ENCODE results near the gene GK.

The GK gene

GRCh38 chrX:30653415-30654131 lies at the start of gene GK:
TSS of gene GK (plus strand) at chrX:30653423. CDS start at chrX:30653538, 115 bp downstream.
- Histone ChIP-seq H3K36me3 (ENCODE audit: control insufficient read depth, insufficient read depth, low read length) (no peaks in the 10 kb centered on the region), H3K4me3 (ENCODE audit: low read length) (peak within 1 kb of the TSS; percentile 84), H3K27ac (ENCODE audit: low read depth, low read length) (peak within 1 kb of the TSS; percentile 66), H3K4me1 (ENCODE audit: control insufficient read depth, insufficient read depth, low read length) (no peaks in the 10 kb centered on the region), H3K27me3 (ENCODE audit: control insufficient read depth, insufficient read depth, low read length) (peaks cover 3% of the 10 kb centered on the region), H3K9ac (ENCODE audit: low read length) (peak within 1 kb of the TSS; percentile 77)

- H3K27ac ChIP-seq (ENCODE audit: low read depth, low read length) = no peak overlapping the region
- no peak overlapping the region for H3K9ac ChIP-seq (ENCODE audit: low read length)
- H3K27me3 ChIP-seq (ENCODE audit: control insufficient read depth, insufficient read depth, low read length) = no peaks in the 10 kb centered on the region
- H3K36me3 ChIP-seq (ENCODE audit: control insufficient read depth, insufficient read depth, low read length) = no peaks in the 10 kb centered on the region
- no peaks in the 10 kb centered on the region for H3K4me1 ChIP-seq (ENCODE audit: control insufficient read depth, insufficient read depth, low read length)
- H3K4me3 ChIP-seq (ENCODE audit: low read length) = no peak overlapping the region
Observed at GRCh38 chrX:30607155-30607554, 46.1 kb upstream of the GK start.

GRCh38 chrX:30610026-30610425 lies 43.2 kb upstream of the GK start:
- no peaks in the 10 kb centered on the region for H3K4me1 ChIP-seq (ENCODE audit: control insufficient read depth, insufficient read depth, low read length)
- no peak overlapping the region for H3K9ac ChIP-seq (ENCODE audit: low read length)
- H3K27ac ChIP-seq (ENCODE audit: low read depth, low read length) = no peak overlapping the region

GRCh38 chrX:30612250-30612655 lies 41.0 kb upstream of the GK start:
- H3K4me3 ChIP-seq (ENCODE audit: low read length) = no peak overlapping the region

More at GRCh38 chrX:30610026-30610425, 43.2 kb upstream of the GK start:
- Histone ChIP-seq H3K36me3 (ENCODE audit: control insufficient read depth, insufficient read depth, low read length) (no peaks in the 10 kb centered on the region), H3K4me3 (ENCODE audit: low read length) (no peak overlapping the region), H3K27me3 (ENCODE audit: control insufficient read depth, insufficient read depth, low read length) (no peaks in the 10 kb centered on the region)

GRCh38 chrX:30613721-30614120 lies 39.5 kb upstream of the GK start:
- Histone ChIP-seq H3K9ac (ENCODE audit: low read length) (no peak overlapping the region), H3K4me3 (ENCODE audit: low read length) (no peak overlapping the region), H3K27ac (ENCODE audit: low read depth, low read length) (no peak overlapping the region), H3K4me1 (ENCODE audit: control insufficient read depth, insufficient read depth, low read length) (no peaks in the 10 kb centered on the region), H3K36me3 (ENCODE audit: control insufficient read depth, insufficient read depth, low read length) (no peaks in the 10 kb centered on the region), H3K27me3 (ENCODE audit: control insufficient read depth, insufficient read depth, low read length) (no peaks in the 10 kb centered on the region)

More at GRCh38 chrX:30612250-30612655, 41.0 kb upstream of the GK start:
- Histone ChIP-seq H3K9ac (ENCODE audit: low read length) (no peak overlapping the region), H3K36me3 (ENCODE audit: control insufficient read depth, insufficient read depth, low read length) (no peaks in the 10 kb centered on the region), H3K27ac (ENCODE audit: low read depth, low read length) (no peak overlapping the region), H3K4me1 (ENCODE audit: control insufficient read depth, insufficient read depth, low read length) (no peaks in the 10 kb centered on the region), H3K27me3 (ENCODE audit: control insufficient read depth, insufficient read depth, low read length) (no peaks in the 10 kb centered on the region)

- Histone ChIP-seq H3K36me3 (ENCODE audit: control insufficient read depth, insufficient read depth, low read length) (no peaks in the 10 kb centered on the region), H3K4me1 (ENCODE audit: control insufficient read depth, insufficient read depth, low read length) (no peaks in the 10 kb centered on the region), H3K27me3 (ENCODE audit: control insufficient read depth, insufficient read depth, low read length) (no peaks in the 10 kb centered on the region), H3K4me3 (ENCODE audit: low read length) (no peak overlapping the region), H3K9ac (ENCODE audit: low read length) (no peak overlapping the region), H3K27ac (ENCODE audit: low read depth, low read length) (no peak overlapping the region)
Observed at GRCh38 chrX:30615229-30615628, 38.0 kb upstream of the GK start.

- Histone ChIP-seq H3K4me1 (ENCODE audit: control insufficient read depth, insufficient read depth, low read length) (no peaks in the 10 kb centered on the region), H3K36me3 (ENCODE audit: control insufficient read depth, insufficient read depth, low read length) (no peaks in the 10 kb centered on the region), H3K27me3 (ENCODE audit: control insufficient read depth, insufficient read depth, low read length) (no peaks in the 10 kb centered on the region), H3K9ac (ENCODE audit: low read length) (no peak overlapping the region), H3K27ac (ENCODE audit: low read depth, low read length) (no peak overlapping the region), H3K4me3 (ENCODE audit: low read length) (no peak overlapping the region)
Observed at GRCh38 chrX:30618160-30618765, 35.0 kb upstream of the GK start.

DNA sequence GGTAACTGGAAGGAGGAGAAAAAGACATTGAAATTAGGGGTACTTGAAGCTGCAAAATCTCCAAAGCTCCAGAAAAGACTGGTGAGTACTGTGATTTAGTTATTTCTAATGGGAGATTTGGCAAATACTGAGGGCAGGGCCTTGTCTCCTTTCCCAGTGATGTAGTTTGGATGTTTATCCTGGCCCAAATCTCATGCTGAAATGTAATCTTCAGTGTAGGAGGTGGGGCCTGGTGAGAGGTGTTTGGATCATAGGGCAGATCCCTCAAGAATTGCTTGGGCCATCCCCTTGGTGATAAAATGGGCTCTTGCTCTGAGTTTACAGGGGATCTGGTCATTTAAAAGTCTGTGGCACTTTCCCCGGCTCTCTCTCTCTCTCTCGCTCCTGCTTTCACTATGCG lies 33.1 kb upstream of the GK start:
- Histone ChIP-seq H3K27ac (ENCODE audit: low read depth, low read length) (peak overlapping the region; percentile 51), H3K4me1 (ENCODE audit: control insufficient read depth, insufficient read depth, low read length) (no peaks in the 10 kb centered on the region), H3K27me3 (ENCODE audit: control insufficient read depth, insufficient read depth, low read length) (no peaks in the 10 kb centered on the region), H3K36me3 (ENCODE audit: control insufficient read depth, insufficient read depth, low read length) (no peaks in the 10 kb centered on the region), H3K4me3 (ENCODE audit: low read length) (no peak overlapping the region), H3K9ac (ENCODE audit: low read length) (no peak overlapping the region)

DNA sequence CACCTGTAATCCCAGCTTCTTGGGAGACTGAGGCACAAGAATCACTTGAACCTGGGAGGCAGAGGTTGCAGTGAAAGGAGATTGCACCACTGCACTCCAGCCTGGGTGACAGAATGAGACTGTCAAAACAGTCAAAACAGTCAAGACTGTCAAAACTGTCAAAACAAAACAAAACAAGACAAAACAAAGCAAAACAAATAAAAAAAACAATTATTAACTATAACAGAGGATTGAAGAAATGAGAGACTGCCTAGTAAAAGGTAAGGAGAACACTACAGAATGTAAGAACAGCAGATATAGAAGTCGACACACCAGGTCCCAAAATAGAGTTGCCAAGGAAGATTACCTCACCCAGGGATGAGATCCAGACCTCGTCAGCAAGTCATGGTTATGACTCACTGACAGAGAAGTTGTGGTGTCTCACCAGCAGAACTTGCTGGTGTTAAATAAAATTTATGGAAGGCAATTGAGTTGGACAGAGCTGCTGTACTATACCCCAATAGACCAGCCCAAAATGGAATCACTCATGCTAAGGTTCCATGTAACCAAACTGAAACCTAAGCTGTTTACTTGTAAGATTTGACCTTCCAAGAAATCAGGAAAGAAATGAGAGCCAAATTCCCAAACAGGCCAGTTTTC lies 32.1 kb upstream of the GK start:
- Histone ChIP-seq H3K4me3 (ENCODE audit: low read length) (no peak overlapping the region), H3K4me1 (ENCODE audit: control insufficient read depth, insufficient read depth, low read length) (no peaks in the 10 kb centered on the region), H3K9ac (ENCODE audit: low read length) (no peak overlapping the region), H3K36me3 (ENCODE audit: control insufficient read depth, insufficient read depth, low read length) (no peaks in the 10 kb centered on the region), H3K27me3 (ENCODE audit: control insufficient read depth, insufficient read depth, low read length) (no peaks in the 10 kb centered on the region), H3K27ac (ENCODE audit: low read depth, low read length) (peak overlapping the region; percentile 51)

DNA sequence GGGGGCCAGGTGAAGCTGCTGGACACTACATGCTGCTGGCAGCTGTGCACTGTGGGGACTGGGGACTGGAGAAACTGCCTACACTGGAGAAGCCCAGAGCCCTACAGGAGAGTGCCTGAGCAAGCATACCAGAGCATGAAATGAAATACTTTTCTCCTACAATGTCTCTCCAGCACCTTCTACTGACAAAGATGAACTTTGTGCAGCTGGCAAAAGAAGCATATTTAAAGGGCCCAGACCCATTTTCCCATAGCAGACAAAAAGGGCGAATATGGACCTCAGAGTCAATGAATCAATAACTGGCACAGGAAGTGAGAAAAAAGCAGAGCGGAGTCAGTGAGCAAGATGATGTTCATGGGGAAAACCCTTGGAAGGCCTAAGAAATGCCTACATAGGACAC lies 30.9 kb upstream of the GK start:
- H3K27ac ChIP-seq (ENCODE audit: low read depth, low read length) = no peak overlapping the region

DNA sequence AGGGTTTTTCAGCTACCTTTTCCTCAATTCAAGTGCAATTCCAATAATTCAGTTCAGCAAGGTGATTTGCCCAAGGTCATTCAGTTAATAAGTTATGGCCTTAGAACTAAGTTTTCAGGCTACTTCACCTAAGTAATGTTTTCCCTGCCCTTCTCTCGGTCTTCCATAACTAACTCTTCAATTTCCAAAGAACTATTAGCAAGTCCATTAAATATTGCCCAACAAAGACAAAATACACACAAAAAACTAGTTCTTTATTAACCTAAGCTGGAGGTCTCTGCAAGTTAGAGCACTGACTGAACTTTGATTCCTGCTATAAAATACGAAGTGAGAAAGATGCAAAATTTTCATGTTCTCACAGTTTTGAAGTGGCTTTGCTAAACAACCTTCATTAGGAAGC lies 26.8 kb upstream of the GK start:
- Histone ChIP-seq H3K4me3 (ENCODE audit: low read length) (no peak overlapping the region), H3K9ac (ENCODE audit: low read length) (no peak overlapping the region), H3K4me1 (ENCODE audit: control insufficient read depth, insufficient read depth, low read length) (no peaks in the 10 kb centered on the region), H3K27me3 (ENCODE audit: control insufficient read depth, insufficient read depth, low read length) (no peaks in the 10 kb centered on the region), H3K27ac (ENCODE audit: low read depth, low read length) (no peak overlapping the region), H3K36me3 (ENCODE audit: control insufficient read depth, insufficient read depth, low read length) (no peaks in the 10 kb centered on the region)

More for the DNA sequence above, 30.9 kb upstream of the GK start:
- no peak overlapping the region for H3K9ac ChIP-seq (ENCODE audit: low read length)
- no peaks in the 10 kb centered on the region for H3K4me1 ChIP-seq (ENCODE audit: control insufficient read depth, insufficient read depth, low read length)
- H3K27me3 ChIP-seq (ENCODE audit: control insufficient read depth, insufficient read depth, low read length) = no peaks in the 10 kb centered on the region
- no peaks in the 10 kb centered on the region for H3K36me3 ChIP-seq (ENCODE audit: control insufficient read depth, insufficient read depth, low read length)
- H3K4me3 ChIP-seq (ENCODE audit: low read length) = no peak overlapping the region

DNA sequence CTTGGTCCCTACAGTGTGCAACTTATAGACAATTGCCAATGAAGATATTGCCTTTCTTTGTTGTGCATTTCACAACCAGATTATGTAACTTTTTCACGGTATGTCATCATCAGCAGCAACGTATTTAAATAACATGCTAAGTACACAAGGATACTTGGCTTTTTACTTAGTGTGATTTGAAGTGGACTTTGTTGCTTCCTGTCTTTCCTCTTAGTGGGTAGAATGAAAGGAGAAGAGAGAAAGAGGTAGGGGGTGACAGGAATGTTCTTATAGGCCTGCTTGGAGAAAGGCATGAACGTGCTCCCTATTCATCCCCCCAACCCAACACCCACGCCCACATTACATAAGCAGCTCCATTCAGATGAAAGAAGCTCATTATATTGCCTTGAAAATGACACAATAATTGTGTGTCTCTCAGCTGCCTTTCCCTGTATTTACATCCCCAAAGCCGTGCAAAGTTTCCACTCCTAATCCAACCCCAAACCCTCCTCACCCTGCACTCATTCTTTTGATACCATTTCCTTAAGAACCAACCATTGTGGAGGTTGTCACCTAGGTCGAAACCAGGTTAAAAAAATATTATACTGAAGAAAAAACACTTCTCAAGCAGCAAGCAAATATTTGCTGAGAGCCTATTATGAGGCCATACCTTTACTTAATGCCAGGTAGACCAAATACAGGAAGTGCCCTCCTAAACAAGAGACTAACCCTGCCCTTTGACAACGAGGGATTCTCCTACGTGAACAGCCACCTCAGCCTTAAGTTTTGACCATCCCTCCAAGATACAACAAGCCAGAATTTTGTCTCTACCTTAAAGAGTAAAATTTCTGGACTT lies 25.2 kb upstream of the GK start:
- H3K27ac ChIP-seq (ENCODE audit: low read depth, low read length) = no peak overlapping the region
- no peak overlapping the region for H3K9ac ChIP-seq (ENCODE audit: low read length)
- no peak overlapping the region for H3K4me3 ChIP-seq (ENCODE audit: low read length)
- H3K27me3 ChIP-seq (ENCODE audit: control insufficient read depth, insufficient read depth, low read length) = no peaks in the 10 kb centered on the region
- no peaks in the 10 kb centered on the region for H3K36me3 ChIP-seq (ENCODE audit: control insufficient read depth, insufficient read depth, low read length)
- H3K4me1 ChIP-seq (ENCODE audit: control insufficient read depth, insufficient read depth, low read length) = no peaks in the 10 kb centered on the region
